ENCODE data around the gene TENM3. TPM values are rescaled to one million over a fixed set of nuclear protein-coding genes. Genes with fewer than 3 reads are reported as not detected.

Gene TENM3
- total RNA-seq, 1 experiment from 2014 or later: 54.1 TPM

- no peak for DNase-seq (ENCODE audit: low read depth)
Measured at GRCh38 chr4:182678590-182678989, 435.4 kb downstream of the TENM3 start.

DNA sequence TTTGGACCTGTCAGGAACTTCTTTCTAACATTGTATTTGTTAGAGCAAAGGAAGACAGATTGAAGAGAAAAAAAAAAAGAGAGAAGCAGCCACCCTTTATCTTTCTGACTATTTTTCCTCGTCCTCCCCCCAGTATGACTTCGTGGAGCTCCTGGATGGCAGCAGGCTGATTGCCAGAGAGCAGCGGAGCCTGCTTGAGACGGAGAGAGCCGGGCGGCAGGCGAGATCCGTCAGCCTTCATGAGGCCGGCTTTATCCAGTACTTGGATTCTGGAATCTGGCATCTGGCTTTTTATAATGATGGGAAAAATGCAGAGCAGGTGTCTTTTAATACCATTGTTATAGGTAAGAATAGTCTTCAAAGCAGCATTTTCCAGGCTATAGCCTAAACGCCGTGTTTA is 436.3 kb downstream of the TENM3 start:
- no peak for DNase-seq (ENCODE audit: low read depth)

DNA sequence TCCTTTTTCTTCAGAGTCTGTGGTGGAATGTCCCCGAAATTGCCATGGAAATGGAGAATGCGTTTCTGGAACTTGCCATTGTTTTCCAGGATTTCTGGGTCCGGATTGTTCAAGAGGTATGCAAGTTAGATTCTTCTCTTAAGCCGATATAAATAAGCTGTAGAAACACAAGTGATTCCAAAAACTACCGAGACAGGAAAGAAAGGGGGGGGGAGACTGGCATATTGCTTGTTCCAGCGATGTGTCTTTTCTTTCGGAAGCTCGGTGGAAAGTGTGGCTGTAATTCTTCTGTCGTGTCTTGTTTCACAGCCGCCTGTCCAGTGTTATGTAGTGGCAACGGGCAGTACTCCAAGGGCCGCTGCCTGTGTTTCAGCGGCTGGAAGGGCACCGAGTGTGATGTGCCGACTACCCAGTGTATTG is 437.0 kb downstream of the TENM3 start:
- no peak for DNase-seq (ENCODE audit: low read depth)

DNA sequence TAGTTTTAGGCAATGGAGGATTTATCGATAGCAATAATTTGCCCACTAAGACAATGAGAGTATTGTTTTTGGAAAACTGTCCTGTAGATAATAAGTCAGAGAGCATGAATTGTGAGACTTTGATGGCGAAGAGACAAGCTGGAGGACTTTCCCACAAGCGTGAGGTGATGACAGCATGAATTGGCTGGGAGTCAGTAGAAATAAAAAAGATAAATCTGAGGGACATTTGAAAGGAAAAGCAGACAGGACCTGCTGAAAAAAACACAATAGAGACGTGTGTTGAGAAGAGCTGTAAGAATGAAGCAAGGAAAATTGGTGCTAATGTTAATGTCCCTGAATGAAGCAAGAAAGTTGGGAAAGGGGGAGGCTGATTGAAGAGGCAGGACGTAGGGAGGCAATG is 440.5 kb downstream of the TENM3 start:
- no peak for DNase-seq (ENCODE audit: low read depth)

DNA sequence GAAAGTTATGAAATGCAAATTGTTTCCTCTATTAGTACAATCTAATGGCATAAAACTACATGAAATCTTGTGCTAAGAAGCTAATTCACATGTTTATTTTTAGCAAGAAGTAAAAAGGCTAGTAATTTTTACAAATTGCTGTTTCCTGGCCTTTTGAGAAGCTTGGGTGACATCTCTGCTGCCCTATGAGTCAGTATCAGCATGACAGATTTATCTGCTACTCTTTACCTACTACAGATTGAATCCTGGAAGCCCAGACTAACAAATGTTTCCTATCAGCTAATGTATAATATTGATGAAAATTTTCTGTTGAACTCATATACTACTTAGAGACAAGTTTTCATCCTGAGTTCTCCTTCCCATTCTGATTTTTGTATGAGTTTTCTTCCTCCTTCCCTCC is 441.6 kb downstream of the TENM3 start:
- DNase-seq (ENCODE audit: low read depth): no peak

DNA sequence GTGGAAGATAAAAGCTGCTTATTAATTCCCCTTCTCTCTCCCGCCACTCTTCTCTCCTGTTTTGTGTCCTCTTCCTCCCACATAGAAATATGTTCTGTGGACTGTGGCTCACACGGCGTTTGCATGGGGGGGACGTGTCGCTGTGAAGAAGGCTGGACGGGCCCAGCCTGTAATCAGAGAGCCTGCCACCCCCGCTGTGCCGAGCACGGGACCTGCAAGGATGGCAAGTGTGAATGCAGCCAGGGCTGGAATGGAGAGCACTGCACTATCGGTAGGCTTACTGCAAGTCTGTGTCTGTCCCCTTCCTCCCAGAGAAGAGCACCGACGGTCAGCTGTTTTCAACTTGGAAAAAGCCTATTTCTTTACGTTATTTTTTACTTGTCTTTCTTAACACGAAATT is 444.9 kb downstream of the TENM3 start:
- no peak for DNase-seq (ENCODE audit: low read depth)

DNA sequence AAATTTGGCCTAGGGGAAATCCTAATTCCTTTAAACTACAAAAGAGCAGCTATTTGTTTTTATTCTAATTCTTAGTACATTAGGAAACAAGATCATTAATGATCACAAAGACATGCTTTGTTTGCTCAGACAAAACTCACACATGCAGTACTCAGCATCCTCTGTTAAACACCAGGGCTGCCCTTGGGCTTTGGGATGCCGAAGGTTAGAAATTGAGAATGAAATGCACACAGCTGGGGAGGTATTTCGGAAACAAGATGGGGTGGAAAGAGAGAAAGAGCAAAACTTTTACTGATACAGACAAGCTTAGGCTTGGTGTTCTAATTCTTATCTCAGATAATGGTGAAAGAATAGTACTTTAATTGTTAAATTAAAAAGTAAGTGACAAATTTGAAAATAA is 451.3 kb downstream of the TENM3 start:
- no peak for DNase-seq (ENCODE audit: low read depth)

- DNase-seq (ENCODE audit: low read depth): no peak
Measured at GRCh38 chr4:182695009-182695408, 451.8 kb downstream of the TENM3 start.

GRCh38 chr4:182695842-182696241 is 452.6 kb downstream of the TENM3 start:
- DNase-seq (ENCODE audit: low read depth): no peak

- no peak for DNase-seq (ENCODE audit: low read depth)
Measured at GRCh38 chr4:182697094-182697493, 453.9 kb downstream of the TENM3 start.

DNA sequence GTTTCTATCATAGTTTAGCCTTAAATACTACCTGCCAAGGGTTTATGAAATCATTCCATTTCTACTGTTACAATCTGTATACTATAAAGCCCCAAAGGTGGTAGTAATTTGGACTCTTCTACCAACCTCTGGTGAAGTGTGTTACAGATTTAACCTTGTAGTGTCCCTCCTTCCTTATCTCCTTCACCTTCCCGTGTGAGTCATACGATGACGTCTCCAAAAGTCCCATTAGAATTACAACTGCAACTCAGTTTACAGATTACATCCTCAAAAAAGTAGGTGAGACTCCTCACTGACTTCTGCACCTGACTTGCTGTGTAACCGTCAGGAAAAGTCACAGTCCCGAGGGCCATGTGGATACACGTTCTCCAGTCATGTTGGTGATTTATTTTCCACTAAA is 455.0 kb downstream of the TENM3 start:
- DNase-seq (ENCODE audit: low read depth): peak; percentile 6

DNA sequence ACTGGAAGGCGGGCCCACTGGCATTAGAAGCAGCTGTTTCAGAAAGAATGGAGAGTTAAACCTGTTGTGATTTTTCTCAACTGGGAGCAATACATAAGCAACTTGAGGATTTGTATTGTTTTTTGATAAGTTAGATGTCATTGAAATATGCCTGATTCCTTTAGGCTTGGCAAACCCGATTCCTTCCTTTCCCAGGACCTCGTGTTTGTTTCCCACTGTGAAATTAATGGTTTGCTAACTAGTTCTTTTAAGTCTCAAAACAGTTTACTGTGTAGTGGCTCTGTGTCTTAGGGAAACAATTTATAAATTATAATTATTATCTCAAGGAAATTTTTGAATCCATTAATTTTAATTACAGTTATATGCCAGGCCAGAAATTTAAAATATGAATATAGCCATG is 456.0 kb downstream of the TENM3 start:
- DNase-seq (ENCODE audit: low read depth): no peak

DNA sequence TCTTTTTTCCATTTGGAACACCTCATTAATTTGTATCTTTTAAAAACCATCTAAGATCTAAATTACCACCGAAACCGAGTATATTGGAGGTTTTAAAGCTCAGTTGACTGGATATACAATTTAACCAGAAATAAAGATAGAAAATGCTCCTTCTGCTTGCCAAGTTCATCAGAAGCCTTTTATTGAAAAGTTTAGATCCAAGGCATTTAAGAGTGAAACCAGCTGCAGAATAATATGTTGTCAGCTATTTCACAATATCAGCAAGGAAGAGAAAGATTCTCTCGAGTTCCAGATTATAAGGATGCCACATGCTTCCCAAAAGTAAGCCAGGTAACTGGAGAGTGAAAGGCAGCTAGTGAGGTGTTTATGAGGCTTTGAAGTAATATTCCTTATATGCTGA is 456.6 kb downstream of the TENM3 start:
- DNase-seq (ENCODE audit: low read depth): no peak

DNA sequence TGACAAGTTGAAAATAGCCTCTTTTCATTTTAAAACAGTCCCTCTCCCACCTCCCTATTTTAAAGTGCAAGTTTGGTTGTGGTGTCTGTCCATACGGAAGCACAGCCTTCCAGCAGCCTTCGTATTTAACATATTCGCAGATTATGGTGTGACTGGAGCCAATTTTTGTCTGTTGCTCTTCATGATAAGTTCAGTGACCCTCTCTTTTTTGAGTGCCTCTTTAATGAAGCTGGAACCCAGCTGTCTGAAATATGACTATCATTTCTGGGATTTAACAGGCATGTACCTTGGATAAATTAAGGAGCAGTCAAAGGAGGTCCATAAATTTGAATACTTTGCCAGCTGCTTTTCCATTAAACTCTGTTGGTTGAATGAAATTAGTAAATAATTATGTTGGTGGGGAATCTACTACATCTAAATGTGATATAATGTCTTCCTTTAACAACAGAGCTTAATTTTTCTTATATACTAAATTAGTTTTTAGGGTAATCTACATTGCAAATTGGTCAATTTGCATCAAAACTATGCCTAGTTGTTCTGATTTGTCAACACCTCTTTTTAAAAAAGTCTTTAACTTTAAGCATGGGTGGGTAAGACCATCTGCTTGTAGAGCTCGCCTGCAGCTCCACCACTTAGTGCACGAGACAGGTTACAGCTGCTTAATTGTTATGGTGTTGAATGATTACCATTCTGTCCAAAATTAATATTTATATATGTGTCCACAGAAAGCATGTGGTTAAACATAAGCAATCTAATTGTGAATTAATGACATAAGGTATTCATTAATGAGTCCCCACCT is 457.4 kb downstream of the TENM3 start:
- no peak for DNase-seq (ENCODE audit: low read depth)

- DNase-seq (ENCODE audit: low read depth): no peak
Measured at GRCh38 chr4:182704077-182704476, 460.9 kb downstream of the TENM3 start.

DNA sequence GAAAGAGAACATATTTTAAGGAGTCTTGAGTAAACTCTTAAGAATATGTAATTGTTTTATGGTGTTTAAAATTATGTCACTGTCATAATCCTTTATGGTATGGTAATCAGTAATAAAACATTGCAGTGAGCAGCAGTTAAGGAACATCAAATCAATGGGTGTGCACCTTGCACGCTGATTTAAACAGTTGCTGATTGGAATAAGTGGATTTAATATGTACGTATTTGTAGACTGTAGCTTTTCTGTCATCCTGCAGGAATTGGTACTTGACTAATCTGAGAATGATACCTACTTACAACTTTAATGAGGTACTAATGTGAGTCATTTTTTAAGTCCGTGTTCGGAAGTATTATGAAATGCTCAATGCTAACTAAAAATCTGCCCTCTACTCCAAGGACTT is 461.7 kb downstream of the TENM3 start:
- DNase-seq (ENCODE audit: low read depth): no peak

GRCh38 chr4:182705389-182705788 is 462.2 kb downstream of the TENM3 start:
- DNase-seq (ENCODE audit: low read depth): no peak

DNA sequence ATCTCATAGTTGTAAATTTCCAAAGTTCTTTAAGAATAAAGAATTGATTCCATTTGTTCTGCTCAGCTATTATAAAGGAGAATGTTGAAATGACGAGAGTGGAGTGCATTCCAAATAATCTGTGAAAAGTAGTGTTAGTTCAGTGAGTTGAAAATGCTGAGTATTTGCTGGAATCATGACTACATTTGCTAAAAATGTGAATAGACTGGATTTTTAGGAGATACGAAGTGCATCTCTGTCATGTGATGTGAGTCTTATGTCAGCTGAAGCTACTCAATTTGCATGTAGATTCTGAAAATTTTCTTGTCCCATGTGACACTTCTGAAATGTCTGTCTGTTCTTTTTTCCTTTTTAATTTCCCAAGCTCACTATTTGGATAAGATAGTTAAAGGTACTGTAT is 468.0 kb downstream of the TENM3 start:
- DNase-seq (ENCODE audit: low read depth): no peak

GRCh38 chr4:182715548-182715947 is 472.3 kb downstream of the TENM3 start:
- no peak for DNase-seq (ENCODE audit: low read depth)

- no peak for DNase-seq (ENCODE audit: low read depth)
Measured at GRCh38 chr4:182716192-182716591, 473.0 kb downstream of the TENM3 start.

- no peak for DNase-seq (ENCODE audit: low read depth)
Measured at GRCh38 chr4:182717788-182718583, 474.8 kb downstream of the TENM3 start.

DNA sequence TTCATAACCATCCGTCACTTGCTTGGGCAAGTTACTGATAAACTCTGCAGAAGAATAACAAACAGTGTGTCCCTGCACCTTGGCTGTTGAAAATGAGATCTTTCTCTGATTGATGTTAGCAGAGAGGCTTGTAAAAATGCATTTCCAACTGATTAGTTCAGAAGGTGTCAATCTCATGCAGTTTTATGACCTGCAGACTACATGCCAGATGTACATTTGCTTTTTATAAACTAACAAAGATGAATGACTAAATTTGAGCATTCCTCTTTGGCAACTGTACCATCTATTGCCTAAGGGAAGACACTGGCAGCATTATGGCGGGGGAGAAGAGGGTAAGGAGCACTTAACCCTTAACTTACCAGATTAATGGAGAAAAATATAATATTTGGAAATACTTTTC is 481.2 kb downstream of the TENM3 start:
- DNase-seq (ENCODE audit: low read depth): no peak

DNA sequence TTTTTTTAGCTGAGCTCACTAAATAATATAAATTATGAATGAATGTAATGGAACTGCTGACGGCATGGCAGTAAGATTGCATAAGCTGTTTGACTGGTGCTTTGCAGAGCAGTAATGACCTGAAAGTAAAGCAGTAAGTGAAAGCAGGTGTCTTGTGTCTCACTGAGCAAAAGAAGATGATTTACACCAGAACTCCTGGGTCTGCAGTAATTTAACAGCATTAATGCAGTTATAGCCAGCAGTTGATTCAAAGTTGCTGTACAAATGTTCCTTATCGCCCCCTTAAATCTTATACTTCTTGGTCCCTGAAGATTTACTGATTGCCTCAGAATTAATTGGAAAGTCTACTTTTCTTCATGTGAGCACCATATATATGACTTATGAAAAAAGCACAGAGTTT is 486.3 kb downstream of the TENM3 start:
- no peak for DNase-seq (ENCODE audit: low read depth)

Data from HT1080 (cell line).